ENCODE results near the gene PGM5. TPM values are rescaled to one million over a fixed set of nuclear protein-coding genes. Genes with fewer than 3 reads are reported as not detected.

Gene PGM5
- total and polyA plus RNA-seq, 2 donors (not counting 3 experiments of a cell fraction or from before 2014, with no cell fraction given): 0.14 to 1.9 TPM

DNA sequence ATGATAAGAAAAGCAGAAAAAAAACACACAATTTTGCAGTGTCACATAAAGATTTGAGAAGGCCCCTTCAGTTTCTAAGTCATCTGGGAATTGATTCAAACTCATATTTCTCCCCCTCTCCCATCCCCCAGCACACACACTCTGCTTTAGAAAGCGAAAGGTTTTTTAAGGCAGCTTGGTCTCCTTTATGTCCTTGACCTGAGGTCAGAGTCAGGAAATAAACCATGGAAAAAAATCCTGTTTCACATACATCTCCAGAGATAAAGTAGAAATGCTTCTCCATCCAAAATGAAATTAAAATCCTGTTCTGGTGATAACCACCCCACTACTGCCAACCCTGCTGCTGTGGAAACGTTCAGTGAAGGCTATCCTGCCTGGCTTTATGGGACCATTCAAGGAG lies 131.7 kb downstream of the PGM5 start:
- POLR2A ChIA-PET: no interaction called here
- BruUV-seq (replicated peaks): no TSS peak

More for the DNA sequence above, 131.7 kb downstream of the PGM5 start:
- Histone ChIP-seq H3K9me3 (replicated peaks; ENCODE audit: control insufficient read depth, insufficient read depth, low read length) (no peaks in the 10 kb centered on the region), H3K27me3 (ENCODE audit: control insufficient read depth in 2 of 2, insufficient read depth in 2 of 2, low read length in 2 of 2) (no peaks in the 10 kb centered on the region), H3K27ac (ENCODE audit: insufficient read depth, low read depth, low read length) (no peak overlapping the region), H3K36me3 (ENCODE audit: control insufficient read depth in 2 of 2, extremely low read depth in 1 of 2, insufficient read depth in 2 of 2, low read length in 2 of 2) (no peaks in the 10 kb centered on the region), H3K79me2 (ENCODE audit: control insufficient read depth, insufficient read depth, low read length) (no peaks in the 10 kb centered on the region), H3K9ac (replicated peaks; ENCODE audit: extremely low read depth, insufficient read depth, low read length) (no peak overlapping the region), H3K4me2 (ENCODE audit: insufficient read depth, low read length) (no peak overlapping the region), H2AFZ (ENCODE audit: low read depth, low read length) (no peak overlapping the region), H4K20me1 (replicated peaks; ENCODE audit: control insufficient read depth, extremely low read depth, insufficient read depth, low read length) (no peaks in the 10 kb centered on the region), H3K4me3 (replicated peaks in 1 of 3; ENCODE audit: insufficient read depth in 1 of 3, low read depth in 1 of 3, low read length in 3 of 3) (no peak overlapping the region), H3K4me1 (ENCODE audit: control insufficient read depth, extremely low read depth, insufficient read depth, low read length) (no peaks in the 10 kb centered on the region), H3K9me1 (replicated peaks; ENCODE audit: control insufficient read depth, extremely low read depth, insufficient read depth, low read length) (no peaks in the 10 kb centered on the region)
- TF ChIP-seq GATA2 (IDR thresholded peaks at IDR 0.05; ENCODE audit: insufficient read depth, insufficient read length, low read depth, low read length) (no peak), MYC (IDR thresholded peaks at IDR 0.05; ENCODE audit: low read depth, low read length) (no peak), FOS (IDR thresholded peaks at IDR 0.05; ENCODE audit: borderline replicate concordance, insufficient read depth, low read length) (no peak), JUN (IDR thresholded peaks at IDR 0.05; ENCODE audit: borderline replicate concordance, insufficient read depth, insufficient read length, low read depth) (no peak), EZH2 (IDR thresholded peaks at IDR 0.05; ENCODE audit: borderline replicate concordance, low read depth, low read length, severe bottlenecking) (no peak), MAX (IDR thresholded peaks at IDR 0.05; ENCODE audit: insufficient read depth, insufficient read length) (no peak), POLR2AphosphoS5 (IDR thresholded peaks at IDR 0.05; ENCODE audit: insufficient read depth, low read depth, low read length) (no peak), POLR2A (IDR thresholded peaks at IDR 0.05; ENCODE audit: low read depth, low read length) (no peak)
- TF ChIP-seq, protein P1, sequence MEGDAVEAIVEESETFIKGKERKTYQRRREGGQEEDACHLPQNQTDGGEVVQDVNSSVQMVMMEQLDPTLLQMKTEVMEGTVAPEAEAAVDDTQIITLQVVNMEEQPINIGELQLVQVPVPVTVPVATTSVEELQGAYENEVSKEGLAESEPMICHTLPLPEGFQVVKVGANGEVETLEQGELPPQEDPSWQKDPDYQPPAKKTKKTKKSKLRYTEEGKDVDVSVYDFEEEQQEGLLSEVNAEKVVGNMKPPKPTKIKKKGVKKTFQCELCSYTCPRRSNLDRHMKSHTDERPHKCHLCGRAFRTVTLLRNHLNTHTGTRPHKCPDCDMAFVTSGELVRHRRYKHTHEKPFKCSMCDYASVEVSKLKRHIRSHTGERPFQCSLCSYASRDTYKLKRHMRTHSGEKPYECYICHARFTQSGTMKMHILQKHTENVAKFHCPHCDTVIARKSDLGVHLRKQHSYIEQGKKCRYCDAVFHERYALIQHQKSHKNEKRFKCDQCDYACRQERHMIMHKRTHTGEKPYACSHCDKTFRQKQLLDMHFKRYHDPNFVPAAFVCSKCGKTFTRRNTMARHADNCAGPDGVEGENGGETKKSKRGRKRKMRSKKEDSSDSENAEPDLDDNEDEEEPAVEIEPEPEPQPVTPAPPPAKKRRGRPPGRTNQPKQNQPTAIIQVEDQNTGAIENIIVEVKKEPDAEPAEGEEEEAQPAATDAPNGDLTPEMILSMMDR (IDR thresholded peaks at IDR 0.05; ENCODE audit: extremely low read depth in 1 of 2, insufficient read depth in 1 of 2, low read depth in 1 of 2, low read length in 2 of 2): no peak
- DNase-seq (ENCODE audit: low read depth, low spot score) (no peak), FAIRE-seq (no peak)
- intact Hi-C loops (cut with micrococcal nuclease): no loop called here
- dilution Hi-C loops (cut with MboI; ENCODE audit: extremely low pct_ligation_motif_present, low sequenced_read_pairs): no loop called here
- CTCF ChIA-PET: interaction anchor here (1.0 kb wide), 1 partner anchor 14 kb away, joined by 3 read pairs; no protein-coding TSS in a partner anchor
